Activated T-cell treated with anti-CD3 and anti-CD28 coated beads, Interleukin-2, amount 50 U/mL, for 1 hour (primary cell): ENCODE results near the gene GLI2.

Experiments
- DNase-seq: peaks from one replicate; pipeline ENCODE4 v3.0.0-alpha.2; 2020

The GLI2 gene

GRCh38 chr2:120773186-120773800, 37.6 kb downstream of the GLI2 start:
- no peak for DNase-seq

GRCh38 chr2:120774557-120775160, 39.0 kb downstream of the GLI2 start:
- no peak for DNase-seq

DNA sequence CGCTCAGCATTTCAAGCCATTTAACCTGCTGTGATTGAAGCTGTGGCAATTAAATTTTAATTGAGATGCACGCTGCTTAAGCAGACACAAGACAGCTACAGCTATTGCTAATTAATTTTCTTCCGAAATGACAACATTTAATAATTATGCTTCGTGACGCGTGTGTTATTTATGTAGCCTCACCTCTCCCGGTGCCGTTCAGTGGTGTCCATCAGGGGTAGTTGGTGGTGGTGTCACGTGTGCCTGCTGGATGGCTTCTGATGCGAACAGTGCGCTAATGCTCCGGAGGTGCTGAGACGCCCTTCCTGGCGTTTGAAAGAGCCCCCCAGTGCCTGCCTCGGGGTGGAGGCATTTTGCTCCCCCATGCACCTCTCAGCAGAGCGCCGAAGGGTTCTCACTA, 39.5 kb downstream of the GLI2 start:
- no peak for DNase-seq

DNA sequence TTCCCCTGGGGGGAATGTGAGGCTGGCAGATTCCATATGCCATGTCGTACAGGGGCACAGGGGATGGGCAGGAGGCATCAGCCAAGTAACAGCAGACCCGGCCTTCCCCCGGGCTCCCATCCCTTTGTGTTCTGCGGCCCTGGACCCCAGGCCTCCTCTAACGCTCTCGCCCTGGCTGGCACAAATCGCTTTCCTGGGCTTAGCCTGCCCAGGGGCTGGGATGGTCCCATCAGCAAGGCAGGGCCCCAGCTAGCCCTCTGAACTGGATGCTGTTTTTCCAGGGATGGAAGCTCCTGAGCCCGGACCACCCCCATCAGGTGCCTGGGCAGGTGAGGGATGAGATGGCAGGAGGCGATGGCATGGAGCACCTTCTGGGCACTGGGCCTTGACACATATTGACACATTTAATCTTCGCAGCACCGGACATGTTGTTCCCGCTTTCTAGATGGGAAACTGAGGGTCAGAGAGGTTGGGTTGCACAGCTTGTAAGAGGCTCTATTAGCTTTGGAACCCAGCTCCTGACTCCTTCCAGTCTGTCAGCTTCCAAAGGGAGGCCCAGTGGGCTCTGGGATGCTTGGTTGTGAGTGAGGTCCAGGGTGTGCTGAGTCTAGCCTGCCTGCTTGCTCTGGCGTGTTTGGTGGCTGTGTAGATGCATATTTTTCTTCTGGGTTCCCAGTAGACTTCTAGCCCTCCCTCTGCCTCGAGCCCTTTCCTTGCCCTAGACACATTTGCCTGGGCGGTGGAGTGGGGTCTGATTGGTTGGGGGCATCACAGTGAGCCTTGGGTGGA, 40.3 kb downstream of the GLI2 start:
- no peak for DNase-seq

DNA sequence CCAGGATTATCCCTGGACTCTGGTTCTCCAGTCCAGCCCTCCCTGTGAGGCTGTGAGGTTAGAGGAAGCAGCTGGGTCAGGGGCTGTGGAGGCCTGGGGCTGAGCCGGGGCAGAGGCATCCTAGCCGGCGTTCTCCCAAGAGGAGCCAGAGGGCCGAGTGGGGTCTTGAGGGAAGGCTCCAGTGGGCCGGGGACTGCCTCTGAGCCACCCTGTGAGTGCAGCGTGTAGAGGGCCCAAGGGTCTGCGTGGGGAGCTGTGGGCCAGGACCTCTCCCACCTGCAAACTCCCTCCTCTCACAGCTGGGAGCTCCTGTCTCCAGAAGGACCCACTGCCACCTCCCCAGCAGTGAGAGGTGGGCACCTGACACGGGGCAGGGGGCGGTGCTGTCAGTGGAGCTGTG, 41.0 kb downstream of the GLI2 start:
- DNase-seq, result no peak

DNA sequence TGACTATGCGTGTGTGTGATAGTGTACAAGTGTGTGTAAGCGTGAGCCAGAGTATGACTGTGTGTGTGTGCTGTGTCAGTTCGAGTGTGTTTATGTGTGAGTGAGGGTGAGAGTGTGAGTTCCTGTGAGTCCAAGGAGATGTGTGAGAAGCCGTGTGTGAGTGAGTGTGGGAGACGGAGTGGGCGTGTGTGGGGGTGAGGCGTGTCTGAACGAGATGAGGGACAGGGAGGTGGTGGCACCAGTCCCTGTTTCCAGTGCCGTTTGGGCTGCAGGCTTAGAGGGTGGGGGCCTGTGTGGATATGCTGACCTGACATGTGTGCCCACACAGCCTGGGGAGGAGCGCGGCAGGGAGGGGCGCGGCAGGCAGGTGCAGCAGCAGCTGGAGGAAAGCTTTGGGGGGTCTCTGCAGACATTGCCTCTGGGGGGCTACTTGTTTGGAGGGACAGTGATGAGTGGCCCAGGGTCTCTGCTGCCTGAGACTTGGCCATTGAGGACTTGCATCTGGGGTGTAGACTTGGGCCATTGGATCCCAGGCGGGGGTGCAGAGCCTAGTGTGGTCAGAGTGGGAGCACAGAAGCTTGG, 41.6 kb downstream of the GLI2 start:
- no peak for DNase-seq

DNA sequence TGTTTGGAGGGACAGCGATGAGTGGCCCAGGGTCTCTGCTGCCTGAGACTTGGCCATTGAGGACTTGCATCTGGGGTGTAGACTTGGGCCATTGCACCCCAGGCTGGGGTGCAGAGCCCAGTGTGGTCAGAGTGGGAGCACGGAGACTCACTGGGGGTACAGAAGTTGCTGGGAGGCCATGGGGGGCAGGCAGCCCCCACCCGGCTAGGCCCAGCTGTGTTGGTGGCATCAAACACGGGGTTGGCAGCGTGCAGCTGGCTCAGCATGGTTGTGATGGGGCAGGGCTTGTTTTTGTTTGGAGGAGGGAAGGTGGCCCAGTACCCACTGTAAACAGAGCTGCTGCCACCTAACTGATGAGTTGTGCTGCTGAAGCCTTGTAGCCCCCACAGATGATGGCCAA, 42.1 kb downstream of the GLI2 start:
- no peak for DNase-seq

GRCh38 chr2:120778244-120778643, 42.6 kb downstream of the GLI2 start:
- DNase-seq, result no peak

DNA sequence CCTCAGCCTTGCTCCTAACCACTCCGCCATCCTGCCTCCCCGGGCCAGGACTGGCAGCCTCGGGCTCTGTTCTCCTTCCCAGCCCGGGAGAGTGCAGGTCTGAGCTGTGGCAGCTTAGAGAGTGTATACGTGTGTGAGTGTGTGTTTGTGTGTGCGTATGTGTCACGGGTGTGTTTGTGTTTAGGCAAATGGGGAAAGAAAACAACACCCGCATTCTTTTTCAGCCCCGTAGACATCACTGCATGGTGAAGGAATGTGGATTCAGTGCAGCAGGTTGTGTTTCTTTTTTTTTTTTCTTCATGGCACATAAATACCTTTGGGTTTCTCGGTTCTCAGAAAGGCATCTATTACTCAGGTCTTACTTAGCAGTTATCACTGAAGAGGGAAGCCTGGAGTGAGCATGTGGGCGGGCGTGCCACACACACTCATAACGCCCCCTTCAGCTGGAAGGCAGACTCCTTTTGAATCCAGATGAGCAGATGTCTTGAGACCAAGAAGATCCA, 44.2 kb downstream of the GLI2 start:
- no peak for DNase-seq

DNA sequence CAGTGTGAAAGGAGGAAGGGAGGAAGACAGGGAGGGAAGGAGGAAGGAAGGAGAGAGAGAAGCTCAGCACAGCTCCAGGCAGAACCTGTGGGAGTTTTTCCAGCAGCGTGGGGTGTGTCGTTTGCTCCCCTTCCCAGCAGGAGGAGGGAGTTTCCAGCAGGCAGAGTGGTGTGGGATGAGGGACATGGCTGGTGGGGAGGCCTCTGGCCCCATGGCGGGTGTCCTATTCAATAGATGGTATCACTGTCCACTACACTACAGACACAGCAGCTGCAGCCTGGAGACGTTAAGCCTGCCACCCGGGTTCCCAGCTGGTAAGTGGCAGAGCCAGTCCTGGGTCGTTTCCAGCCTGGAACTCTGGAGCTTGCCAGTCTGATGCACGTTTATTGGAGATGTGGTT, 44.7 kb downstream of the GLI2 start:
- DNase-seq, result no peak

- no peak for DNase-seq
These were observed 47.7 kb downstream of the GLI2 start for GRCh38 chr2:120783371-120783791.

GRCh38 chr2:120783969-120784372, 48.3 kb downstream of the GLI2 start:
- DNase-seq, result no peak
